HepG2 (cell line): ENCODE data around the gene ZBTB21. TPM values are rescaled to one million over a fixed set of nuclear protein-coding genes. Genes with fewer than 3 reads are reported as not detected.

Experiments used
- NFATC3 ChIP-seq: sonication (generic); formaldehyde crosslinking; IDR thresholded peaks from 2 replicates; pipeline ENCODE4 v1.5.1; 2020; ENCODE audit warnings: mild to moderate bottlenecking, missing genetic modification reagents
- SIN3A ChIP-seq: IDR thresholded peaks from 2 replicates; pipeline ENCODE4 v1.6.1; 2011; ENCODE audit warnings: low read depth, mild to moderate bottlenecking, control low read depth, low read length, borderline replicate concordance
- SMAD1 ChIP-seq: sonication (generic); formaldehyde crosslinking; IDR thresholded peaks from 2 replicates; pipeline ENCODE4 v1.4.0; 2020; ENCODE audit warnings: missing genetic modification reagents, low read depth, mild to moderate bottlenecking, borderline replicate concordance
- SYNCRIP ChIP-seq: fragments of 200-400 bp; formaldehyde crosslinking; IDR thresholded peaks from 2 replicates; pipeline ENCODE4 v1.6.1; 2018; ENCODE audit warnings: mild to moderate bottlenecking, low read depth, low read length; ENCODE audit not compliant: insufficient read depth
- TSC22D2 ChIP-seq: sonication (generic); formaldehyde crosslinking; IDR thresholded peaks from 2 replicates; pipeline ENCODE4 v1.5.1; 2020; ENCODE audit warnings: missing genetic modification reagents, mild to moderate bottlenecking, borderline replicate concordance
- ZNF230 ChIP-seq: sonication (generic); formaldehyde crosslinking; IDR thresholded peaks from 2 replicates; pipeline ENCODE4 v1.4.0; 2020; ENCODE audit warnings: mild to moderate bottlenecking, missing genetic modification reagents
- ZNF274 ChIP-seq: sonication (generic); formaldehyde crosslinking; IDR thresholded peaks from 2 replicates; pipeline ENCODE4 v1.5.1; 2020; ENCODE audit warnings: mild to moderate bottlenecking, missing genetic modification reagents
- polyA plus RNA-seq, 8 experiments: library from polyadenylated mRNA; depleted of rRNA in 3 of 8; stranded (reverse) in 7 of 8; unstranded in 1 of 8; fragments of >200 nt; fragmentation: Illumina TruSeq in 4 of 8; extraction: Trizol in 4 of 8; gene quantifications; 2 replicates each; pipeline versions ENCODE4 v1.2.1 to v1.2.3, GENCODE V29; 2011 to 2016; ENCODE audit warnings: low read depth in 4 of 8, missing spikeins in 1 of 8, mixed read lengths in 1 of 8; ENCODE audit not compliant: insufficient read depth in 1 of 8
- total RNA-seq, 5 experiments: library from RNA; depleted of rRNA; stranded (reverse); fragments of >200 nt; fragmentation: Illumina TruSeq; extraction: Trizol; gene quantifications; 2 replicates each; pipeline ENCODE4 v1.2.3, GENCODE V29; 2016; ENCODE audit warnings: low read depth in 1 of 5
- TF ChIP-seq, protein P1 (sequence below): sonication (generic); formaldehyde crosslinking; IDR thresholded peaks from 2 replicates; pipeline ENCODE4 v1.4.0; 2020; ENCODE audit warnings: low read depth, mild to moderate bottlenecking, missing genetic modification reagents
- TF ChIP-seq, protein P2 (sequence below): sonication (generic); formaldehyde crosslinking; IDR thresholded peaks from 2 replicates; pipeline ENCODE4 v1.5.0; 2020; ENCODE audit warnings: mild to moderate bottlenecking, missing genetic modification reagents, borderline replicate concordance
- TF ChIP-seq, protein P3 (sequence below): sonication (generic); formaldehyde crosslinking; conservative IDR thresholded peaks from 2 replicates; pipeline ENCODE4 v1.4.0; 2020; ENCODE audit warnings: missing genetic modification reagents
- TF ChIP-seq, protein P4 (sequence below): sonication (generic); formaldehyde crosslinking; IDR thresholded peaks from 2 replicates; pipeline ENCODE4 v1.8.1; 2023; ENCODE audit warnings: mild to moderate bottlenecking, missing genetic modification reagents
- TF ChIP-seq, protein P5 (sequence below): sonication (generic); formaldehyde crosslinking; IDR thresholded peaks from 2 replicates; pipeline ENCODE4 v1.4.0; 2020; ENCODE audit warnings: missing genetic modification reagents, mild to moderate bottlenecking, borderline replicate concordance
- TF ChIP-seq, protein P6 (sequence below): sonication (generic); formaldehyde crosslinking; IDR thresholded peaks from 2 replicates; pipeline ENCODE4 v1.4.0; 2020; ENCODE audit warnings: missing genetic modification reagents
- TF ChIP-seq, protein P7 (sequence below): sonication (generic); formaldehyde crosslinking; IDR thresholded peaks from 2 replicates; pipeline ENCODE4 v1.8.0; 2022; ENCODE audit warnings: missing genetic modification reagents, mild to moderate bottlenecking, inconsistent platforms, borderline replicate concordance

ZBTB21 gene
- total and polyA plus RNA-seq, 2 of the 13 experiments (the other 11 are each of a cell fraction or from before 2014, with no cell fraction given) = 4.5 to 6.1 TPM

DNA sequence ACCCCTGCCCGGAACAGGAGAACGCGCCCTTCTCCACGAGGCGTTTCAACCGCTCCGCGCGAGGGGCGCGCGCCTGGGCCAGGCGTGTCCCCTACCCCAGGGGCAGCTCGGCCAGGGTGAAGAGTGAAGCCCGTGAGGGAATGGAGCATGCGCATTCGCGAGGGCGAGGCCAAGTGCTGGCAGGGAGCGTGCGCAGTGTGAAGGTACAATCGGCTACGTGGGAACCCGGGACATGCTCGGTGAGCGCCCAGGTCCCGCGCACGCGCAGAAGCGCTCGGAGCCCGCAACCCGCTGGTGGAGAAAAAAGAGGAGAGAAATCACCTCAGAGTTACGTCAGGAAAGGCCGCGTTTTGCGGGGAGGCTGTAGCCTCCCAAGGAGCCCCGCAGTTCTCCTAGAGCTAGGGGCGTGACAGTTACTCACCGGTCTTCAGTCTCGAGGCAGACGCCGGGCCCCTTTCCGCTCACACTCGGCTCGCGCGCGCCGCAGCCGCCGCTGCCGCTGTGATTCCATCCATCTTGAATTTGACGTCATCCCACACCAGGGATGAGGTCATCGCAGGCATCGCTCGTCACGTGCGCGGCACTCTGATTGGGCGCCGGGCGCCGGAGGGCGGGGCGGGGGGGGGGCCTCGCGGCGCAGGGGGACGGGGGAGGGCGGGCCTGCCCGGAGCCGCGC lies at the start of gene ZBTB21 (continued):
- TF ChIP-seq, protein P1, sequence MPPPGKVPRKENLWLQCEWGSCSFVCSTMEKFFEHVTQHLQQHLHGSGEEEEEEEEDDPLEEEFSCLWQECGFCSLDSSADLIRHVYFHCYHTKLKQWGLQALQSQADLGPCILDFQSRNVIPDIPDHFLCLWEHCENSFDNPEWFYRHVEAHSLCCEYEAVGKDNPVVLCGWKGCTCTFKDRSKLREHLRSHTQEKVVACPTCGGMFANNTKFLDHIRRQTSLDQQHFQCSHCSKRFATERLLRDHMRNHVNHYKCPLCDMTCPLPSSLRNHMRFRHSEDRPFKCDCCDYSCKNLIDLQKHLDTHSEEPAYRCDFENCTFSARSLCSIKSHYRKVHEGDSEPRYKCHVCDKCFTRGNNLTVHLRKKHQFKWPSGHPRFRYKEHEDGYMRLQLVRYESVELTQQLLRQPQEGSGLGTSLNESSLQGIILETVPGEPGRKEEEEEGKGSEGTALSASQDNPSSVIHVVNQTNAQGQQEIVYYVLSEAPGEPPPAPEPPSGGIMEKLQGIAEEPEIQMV (CRISPR knock-in tag) = peak; percentile 85
- TF ChIP-seq NFATC3 (CRISPR knock-in tag) (no peak), SIN3A (peak; percentile 25; the same call in 1 of the 2 replicates), SMAD1 (CRISPR knock-in tag) (0 out of 2 replicates have a peak, but pooled peaks have one; percentile 49), ZNF274 (CRISPR knock-in tag) (no peak), ZNF230 (CRISPR knock-in tag) (no peak), SYNCRIP (no peak), TSC22D2 (CRISPR knock-in tag) (no peak)
- TF ChIP-seq, protein P2, sequence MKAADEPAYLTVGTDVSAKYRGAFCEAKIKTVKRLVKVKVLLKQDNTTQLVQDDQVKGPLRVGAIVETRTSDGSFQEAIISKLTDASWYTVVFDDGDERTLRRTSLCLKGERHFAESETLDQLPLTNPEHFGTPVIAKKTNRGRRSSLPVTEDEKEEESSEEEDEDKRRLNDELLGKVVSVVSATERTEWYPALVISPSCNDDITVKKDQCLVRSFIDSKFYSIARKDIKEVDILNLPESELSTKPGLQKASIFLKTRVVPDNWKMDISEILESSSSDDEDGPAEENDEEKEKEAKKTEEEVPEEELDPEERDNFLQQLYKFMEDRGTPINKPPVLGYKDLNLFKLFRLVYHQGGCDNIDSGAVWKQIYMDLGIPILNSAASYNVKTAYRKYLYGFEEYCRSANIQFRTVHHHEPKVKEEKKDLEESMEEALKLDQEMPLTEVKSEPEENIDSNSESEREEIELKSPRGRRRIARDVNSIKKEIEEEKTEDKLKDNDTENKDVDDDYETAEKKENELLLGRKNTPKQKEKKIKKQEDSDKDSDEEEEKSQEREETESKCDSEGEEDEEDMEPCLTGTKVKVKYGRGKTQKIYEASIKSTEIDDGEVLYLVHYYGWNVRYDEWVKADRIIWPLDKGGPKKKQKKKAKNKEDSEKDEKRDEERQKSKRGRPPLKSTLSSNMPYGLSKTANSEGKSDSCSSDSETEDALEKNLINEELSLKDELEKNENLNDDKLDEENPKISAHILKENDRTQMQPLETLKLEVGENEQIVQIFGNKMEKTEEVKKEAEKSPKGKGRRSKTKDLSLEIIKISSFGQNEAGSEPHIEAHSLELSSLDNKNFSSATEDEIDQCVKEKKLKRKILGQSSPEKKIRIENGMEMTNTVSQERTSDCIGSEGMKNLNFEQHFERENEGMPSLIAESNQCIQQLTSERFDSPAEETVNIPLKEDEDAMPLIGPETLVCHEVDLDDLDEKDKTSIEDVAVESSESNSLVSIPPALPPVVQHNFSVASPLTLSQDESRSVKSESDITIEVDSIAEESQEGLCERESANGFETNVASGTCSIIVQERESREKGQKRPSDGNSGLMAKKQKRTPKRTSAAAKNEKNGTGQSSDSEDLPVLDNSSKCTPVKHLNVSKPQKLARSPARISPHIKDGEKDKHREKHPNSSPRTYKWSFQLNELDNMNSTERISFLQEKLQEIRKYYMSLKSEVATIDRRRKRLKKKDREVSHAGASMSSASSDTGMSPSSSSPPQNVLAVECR (CRISPR knock-in tag) = peak; percentile 55; the same call in 1 of the 2 replicates
- TF ChIP-seq, protein P3, sequence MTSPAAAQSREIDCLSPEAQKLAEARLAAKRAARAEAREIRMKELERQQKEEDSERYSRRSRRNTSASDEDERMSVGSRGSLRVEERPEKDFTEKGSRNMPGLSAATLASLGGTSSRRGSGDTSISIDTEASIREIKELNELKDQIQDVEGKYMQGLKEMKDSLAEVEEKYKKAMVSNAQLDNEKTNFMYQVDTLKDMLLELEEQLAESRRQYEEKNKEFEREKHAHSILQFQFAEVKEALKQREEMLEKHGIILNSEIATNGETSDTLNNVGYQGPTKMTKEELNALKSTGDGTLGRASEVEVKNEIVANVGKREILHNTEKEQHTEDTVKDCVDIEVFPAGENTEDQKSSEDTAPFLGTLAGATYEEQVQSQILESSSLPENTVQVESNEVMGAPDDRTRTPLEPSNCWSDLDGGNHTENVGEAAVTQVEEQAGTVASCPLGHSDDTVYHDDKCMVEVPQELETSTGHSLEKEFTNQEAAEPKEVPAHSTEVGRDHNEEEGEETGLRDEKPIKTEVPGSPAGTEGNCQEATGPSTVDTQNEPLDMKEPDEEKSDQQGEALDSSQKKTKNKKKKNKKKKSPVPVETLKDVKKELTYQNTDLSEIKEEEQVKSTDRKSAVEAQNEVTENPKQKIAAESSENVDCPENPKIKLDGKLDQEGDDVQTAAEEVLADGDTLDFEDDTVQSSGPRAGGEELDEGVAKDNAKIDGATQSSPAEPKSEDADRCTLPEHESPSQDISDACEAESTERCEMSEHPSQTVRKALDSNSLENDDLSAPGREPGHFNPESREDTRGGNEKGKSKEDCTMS (CRISPR knock-in tag) = no peak
- TF ChIP-seq, protein P4, sequence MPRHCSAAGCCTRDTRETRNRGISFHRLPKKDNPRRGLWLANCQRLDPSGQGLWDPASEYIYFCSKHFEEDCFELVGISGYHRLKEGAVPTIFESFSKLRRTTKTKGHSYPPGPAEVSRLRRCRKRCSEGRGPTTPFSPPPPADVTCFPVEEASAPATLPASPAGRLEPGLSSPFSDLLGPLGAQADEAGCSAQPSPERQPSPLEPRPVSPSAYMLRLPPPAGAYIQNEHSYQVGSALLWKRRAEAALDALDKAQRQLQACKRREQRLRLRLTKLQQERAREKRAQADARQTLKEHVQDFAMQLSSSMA (CRISPR knock-in tag) = 0 out of 2 replicates have a peak, but pooled peaks have one; percentile 64
- TF ChIP-seq, protein P5, sequence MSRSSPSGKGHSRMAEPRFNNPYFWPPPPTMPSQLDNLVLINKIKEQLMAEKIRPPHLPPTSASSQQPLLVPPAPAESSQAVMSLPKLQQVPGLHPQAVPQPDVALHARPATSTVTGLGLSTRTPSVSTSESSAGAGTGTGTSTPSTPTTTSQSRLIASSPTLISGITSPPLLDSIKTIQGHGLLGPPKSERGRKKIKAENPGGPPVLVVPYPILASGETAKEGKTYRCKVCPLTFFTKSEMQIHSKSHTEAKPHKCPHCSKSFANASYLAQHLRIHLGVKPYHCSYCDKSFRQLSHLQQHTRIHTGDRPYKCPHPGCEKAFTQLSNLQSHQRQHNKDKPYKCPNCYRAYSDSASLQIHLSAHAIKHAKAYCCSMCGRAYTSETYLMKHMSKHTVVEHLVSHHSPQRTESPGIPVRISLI = no peak; the same call in 1 of the 2 replicates
- TF ChIP-seq, protein P6, sequence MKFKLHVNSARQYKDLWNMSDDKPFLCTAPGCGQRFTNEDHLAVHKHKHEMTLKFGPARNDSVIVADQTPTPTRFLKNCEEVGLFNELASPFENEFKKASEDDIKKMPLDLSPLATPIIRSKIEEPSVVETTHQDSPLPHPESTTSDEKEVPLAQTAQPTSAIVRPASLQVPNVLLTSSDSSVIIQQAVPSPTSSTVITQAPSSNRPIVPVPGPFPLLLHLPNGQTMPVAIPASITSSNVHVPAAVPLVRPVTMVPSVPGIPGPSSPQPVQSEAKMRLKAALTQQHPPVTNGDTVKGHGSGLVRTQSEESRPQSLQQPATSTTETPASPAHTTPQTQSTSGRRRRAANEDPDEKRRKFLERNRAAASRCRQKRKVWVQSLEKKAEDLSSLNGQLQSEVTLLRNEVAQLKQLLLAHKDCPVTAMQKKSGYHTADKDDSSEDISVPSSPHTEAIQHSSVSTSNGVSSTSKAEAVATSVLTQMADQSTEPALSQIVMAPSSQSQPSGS (CRISPR knock-in tag) = peak; percentile 97
- TF ChIP-seq, protein P7, sequence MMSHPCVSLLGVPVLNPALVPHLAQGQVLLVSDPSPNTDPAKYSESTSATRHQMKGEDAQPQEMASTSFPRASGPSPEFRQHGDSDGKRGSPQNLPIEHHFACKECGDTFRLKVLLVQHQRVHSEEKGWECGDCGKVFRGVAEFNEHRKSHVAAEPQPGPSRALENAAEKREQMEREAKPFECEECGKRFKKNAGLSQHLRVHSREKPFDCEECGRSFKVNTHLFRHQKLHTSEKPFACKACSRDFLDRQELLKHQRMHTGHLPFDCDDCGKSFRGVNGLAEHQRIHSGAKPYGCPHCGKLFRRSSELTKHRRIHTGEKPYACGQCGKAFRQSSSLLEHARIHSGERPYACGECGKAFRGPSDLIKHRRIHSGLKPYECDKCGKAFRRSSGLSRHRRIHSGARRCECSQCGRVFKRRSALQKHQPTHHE (CRISPR knock-in tag) = 0 out of 2 replicates have a peak, but pooled peaks have one; percentile 58
